Activated T-cell treated with anti-CD3 and anti-CD28 coated beads for 24 hours (primary cell): ENCODE results near the gene SND1.

Experiments used
- DNase-seq: peaks from one replicate; pipeline ENCODE4 v3.0.0-alpha.2; 2020; ENCODE audit warnings: low read depth

The SND1 gene

DNA sequence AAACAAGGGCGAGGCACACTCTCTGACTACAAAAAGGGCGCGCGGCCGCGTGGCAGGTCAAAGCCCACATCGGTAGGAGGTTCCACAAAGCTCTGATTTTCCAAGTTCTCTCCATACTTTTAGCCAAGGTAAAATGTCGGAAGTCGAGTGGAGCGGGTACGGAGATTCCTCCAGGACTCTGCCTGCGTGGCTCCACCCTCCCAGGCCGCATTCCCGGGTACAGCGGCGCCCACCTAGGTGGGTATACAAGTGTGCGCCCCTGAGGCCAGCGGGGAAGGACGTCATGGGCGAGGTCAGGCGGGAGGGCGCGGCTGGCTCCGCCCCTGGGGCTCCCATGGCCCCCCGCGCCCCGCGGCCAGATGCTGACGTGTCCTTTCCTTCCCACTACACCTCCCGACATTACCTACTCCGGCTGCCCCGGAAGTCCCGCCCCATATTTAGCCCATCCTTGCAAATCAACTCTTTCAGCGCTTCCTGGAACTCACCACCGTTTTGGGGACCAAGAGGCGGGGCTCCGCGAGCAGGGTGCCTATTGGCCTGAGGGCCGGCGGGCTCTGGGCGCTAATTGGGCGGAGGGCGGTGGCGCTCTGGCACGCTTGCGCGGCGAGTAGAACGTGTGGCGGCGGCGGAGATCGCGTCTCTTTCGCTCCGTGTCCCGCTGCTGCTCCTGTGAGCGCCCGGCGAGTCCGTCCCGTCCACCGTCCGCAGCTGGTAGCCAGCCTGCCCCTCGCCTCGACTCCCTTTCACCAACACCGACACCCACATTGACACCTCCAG is at the start of gene SND1:
Gene SND1, plus strand, starts transcription at position 639 of the 777 bp plus-strand sequence. CDS start 180 bp downstream, outside the sequence.
- peak; percentile 99 for DNase-seq

DNA sequence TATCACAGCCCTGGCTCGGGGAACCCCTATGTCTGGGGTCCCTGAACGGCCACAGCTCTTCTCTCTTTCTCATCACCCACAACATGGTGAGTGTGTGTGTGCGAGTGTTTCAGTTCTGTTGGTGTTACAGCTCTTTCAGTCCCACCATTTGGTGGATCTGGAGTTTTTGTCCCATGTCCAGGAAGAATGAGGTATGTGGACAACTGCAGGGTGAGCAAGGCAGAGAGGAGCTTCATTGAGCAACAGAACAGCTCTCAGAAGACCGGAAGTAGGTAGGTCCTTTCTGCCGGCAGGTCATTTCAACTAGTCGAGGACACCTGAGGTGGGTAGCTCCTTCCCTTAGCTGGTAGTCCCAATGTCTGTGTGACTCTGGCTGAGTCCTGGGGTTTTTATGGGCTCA is 43.5 kb upstream of the SND1 start:
- DNase-seq = no peak

DNA sequence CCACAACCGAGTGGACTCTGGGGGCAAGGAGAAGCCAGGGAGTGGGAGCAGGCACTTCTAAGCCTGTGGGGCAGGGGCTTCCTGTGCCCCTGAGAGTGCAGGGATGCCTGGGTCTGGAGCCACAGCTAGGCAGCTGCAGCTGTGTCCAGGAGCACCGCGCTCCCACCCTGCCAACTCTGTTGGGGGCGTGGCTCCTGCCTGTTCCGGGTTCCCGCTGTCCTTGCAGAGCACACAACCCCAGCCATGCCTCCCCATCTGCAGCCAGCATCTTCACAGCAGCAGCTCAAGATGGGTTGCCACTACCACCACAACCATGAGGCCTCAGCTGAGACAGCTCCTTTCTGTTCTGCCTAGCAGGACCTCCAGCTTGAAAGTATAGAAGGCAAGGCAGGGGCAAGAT is 42.7 kb upstream of the SND1 start:
- DNase-seq = no peak

DNA sequence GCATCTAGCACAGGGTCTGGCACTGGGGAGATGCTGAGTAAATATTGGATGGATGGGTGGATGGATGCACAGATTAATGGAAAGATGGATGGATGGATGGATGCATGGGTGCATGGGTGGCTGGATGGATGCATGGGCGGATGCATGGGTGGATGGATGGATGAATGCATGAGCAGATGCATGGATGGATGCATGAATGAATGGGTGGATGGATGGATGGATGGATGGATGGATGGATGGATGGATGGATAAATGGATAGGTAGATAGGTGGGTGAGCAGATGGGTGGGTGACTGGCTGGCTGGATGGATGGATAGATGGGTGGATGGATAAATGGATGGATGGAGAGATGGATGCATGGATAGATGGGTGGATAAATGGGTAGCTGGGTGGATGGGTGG is 39.7 kb upstream of the SND1 start:
- no peak for DNase-seq

DNA sequence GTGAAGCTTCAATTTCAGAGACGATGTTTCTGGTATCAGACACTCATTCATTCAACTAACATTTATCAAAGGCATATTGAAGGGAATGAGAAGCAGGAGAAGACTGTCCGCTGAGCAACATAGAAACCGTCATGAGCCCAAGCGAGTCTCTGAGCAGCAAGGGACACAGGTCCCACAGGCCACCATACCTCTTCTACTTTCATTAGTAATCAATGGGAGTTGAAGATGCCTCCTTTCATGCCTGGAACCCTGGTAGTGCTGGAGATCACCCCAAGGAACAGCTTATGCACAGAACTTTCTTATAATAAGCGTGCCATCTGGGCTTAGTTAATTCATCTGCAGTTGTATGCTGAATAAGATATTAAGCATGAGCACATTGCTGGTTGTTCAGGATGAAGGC is 35.3 kb upstream of the SND1 start:
- no peak for DNase-seq

DNA sequence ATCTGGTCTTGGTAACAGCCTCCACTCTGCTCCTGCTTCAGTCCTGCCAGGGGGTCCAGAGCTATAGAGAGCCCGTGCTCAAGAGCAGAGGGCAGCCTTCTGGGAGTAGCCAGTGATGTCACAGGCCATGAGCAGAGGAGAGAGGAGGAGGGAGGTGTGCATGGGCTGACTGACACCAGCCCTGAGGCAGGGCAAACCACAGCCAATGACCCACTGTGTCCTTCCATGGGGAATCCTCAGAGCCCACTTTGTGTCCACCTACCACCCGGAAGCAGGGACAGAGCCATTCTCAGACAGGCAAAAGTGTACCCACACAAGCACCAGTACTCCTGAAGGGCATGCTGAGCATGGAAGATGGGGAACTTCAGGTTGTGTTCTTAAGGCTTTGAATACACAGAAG is 34.0 kb upstream of the SND1 start, which contains the start of gene PAX4:
Gene PAX4, minus strand, starts transcription at position 101 of the 400 bp plus-strand sequence. CDS start 2,214 bp downstream, outside the sequence.
- DNase-seq = no peak

DNA sequence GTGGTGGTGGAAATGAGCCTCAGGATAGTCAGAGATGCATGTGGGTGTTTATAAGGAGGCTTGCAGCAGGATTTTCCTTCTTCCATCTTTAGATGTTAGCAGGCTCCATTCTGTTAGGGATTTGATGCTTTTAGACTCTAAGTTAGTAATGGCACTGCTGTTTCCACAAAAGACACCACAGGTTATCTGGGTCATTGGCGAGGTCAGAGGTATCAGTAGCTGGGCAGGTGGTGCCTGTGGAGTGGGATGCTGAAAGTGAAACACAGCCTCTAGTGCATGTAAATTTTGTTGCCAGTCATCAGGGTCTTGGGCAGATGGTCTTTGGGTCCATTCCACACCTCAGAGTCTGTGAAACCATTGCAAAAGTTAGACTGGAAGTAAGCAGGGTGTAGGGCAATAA is 33.2 kb upstream of the SND1 start:
- no peak for DNase-seq

DNA sequence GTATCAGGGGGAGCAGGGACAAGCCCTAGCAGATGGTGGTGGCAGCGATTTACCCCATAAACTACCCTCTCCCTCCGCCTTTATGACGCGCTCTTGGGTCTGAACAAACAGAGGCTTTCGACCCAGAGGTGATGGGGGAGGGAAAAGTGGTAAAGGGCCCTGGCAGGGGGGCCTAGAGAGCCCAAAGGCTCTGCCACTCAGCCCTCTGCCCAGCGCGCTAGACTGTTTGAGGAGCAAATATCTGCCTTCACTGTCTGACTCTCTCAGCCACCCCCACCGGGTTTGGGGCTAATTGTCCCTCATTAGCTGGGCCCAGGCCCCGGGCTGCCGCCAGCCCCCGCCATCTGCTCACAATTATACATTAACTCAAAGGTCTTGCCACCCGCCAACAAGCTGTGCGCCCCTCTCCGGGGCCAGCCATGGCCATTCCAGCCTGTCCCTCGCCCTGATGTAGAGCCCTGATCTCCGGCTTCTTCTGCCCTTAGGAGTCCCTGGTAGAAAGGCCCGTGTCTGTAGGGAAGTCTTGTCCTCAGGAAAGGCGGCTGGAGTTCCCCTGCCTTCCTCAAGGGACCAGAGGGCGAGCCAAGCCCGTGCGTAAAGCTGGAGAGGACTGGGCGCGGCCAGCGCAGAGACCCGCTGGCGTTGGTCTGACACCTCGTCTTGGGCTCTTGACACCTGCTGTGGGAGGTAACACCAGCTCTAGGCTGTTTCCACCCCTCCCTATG is 32.2 kb upstream of the SND1 start:
- no peak for DNase-seq

DNA sequence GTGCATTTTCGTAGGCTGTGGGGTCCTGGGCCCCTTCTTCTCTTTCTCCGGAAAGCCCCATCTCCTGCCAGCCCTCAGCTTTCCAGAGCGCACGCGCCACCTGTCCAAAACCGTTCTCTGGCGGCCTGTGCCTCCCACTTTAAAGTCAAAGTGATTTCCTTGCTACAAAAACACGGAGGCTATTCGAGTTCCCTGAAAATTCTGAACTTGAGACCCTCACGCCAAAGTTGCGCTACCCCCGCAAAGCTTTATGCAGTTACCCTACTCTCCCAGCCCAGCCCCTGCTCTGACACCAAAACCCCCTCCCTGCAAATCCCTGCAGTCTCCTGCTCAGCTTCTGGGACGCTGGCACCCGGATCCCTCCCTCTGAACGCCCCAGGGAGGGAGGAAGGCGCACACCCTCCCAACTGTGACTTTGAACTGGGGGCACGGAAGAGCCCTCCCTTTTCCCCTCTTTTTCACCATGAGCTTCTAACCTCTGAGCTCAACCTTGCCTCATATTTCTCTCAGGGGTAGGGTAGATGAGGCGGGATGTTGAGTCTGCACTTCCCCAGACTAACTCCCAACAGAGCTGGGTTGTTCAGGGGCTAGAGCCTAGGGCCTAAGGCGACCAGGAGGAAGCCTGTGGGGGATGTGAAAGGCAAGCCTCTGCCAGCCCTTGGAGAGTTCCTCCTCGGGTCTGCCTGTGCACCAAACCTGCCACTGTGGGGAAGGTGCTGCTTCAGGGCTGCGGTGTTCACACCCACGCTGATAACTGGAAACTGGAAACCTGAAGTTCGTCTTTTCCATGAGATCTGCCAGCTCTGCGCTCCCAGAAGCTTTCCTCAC is 31.4 kb upstream of the SND1 start:
- DNase-seq = no peak

DNA sequence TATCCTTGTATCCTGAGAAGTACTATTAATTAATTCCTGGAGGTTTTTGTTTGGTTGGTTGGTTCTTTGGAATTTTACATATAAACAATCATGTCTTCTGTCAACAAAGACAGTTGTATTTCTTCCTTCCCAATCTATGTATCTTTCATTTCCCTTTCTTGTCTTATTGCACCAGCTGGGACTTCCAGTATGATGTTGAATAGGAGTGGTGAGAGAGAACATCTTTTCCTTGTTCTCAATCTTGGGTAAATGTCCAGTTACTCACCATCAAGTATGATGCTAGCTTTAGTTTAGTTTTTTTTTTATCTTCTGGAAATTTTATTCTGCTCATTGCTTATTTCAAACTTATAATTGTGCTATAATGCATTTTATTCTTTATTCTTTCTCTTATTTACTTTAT is 26.7 kb upstream of the SND1 start:
- no peak for DNase-seq

DNA sequence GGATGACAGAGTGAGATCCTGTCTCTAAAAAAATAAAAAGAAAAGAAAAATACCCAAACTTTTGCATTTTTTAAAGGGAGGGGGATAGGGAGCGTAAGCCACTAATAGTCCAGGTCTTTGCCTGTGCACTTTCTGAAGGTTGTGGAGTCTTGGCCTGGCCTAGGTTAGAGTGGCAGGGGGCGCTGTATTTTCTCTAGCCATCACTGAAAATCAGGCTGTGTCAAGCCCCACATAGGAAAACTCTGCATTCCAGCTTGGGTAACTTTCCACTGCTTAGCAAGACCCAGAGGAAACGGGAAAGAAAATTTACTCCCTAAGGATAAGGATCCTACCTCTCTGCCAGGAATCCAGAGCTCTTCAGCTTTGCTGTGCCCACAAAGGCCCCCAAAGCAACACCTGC is 23.5 kb upstream of the SND1 start:
- no peak for DNase-seq

DNA sequence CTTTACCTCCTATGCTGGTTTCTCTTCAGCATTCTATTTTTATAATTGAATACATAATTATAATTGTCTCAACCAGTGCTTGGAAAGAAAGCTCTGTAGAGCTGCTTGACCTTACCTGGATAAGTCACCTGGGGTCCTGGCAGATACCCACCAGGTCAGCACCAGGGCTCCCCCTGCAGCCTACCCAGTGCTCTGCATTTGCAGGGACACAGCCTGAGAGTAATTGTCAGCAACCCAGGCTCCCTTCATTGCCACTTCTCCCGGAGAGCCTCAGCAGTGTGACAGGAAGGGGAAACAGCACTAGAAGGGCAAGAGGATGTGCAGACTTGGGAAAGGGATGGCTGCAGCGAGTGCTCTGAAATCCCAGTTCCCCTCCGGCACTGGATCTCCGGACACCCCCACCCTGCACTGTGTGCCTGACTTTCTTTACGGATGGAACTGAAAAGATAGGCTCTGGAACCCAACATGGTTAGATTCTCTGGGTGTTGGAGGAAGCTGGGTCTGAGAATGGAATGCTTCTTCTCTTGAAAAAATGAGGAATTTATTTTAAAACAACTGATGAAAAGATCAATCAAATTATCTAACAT is 22.6 kb upstream of the SND1 start:
- DNase-seq = peak; percentile 13

DNA sequence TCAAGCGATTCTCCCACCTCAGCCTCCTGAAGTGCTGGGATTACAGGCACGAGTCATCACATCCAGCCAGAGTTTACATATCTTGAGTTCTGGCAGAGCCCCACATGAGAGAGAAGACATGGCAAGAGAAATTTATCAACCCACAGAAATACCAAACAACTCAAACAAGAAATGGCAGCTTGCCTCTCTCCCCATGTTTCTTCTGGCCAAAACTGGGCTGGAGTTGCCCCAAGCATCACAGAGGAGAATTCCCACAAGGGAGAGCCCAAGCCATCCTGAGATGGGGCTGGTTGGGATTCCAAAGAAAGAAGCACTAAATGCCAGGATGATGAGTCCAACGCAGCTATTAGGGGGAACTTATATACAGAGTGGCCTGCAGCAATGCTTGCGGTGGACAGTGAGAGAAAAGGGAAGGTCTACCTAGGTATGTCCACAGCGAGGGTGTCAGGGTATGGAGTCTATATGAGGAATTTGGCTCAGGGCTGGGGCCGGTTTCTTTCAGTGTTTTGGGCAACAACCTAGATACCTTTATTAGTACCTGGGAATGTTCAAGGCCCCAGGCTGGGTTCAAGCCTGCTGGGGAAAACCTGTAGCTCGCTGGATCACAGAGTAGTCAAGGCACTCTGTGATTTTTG is 19.6 kb upstream of the SND1 start:
- no peak for DNase-seq

DNA sequence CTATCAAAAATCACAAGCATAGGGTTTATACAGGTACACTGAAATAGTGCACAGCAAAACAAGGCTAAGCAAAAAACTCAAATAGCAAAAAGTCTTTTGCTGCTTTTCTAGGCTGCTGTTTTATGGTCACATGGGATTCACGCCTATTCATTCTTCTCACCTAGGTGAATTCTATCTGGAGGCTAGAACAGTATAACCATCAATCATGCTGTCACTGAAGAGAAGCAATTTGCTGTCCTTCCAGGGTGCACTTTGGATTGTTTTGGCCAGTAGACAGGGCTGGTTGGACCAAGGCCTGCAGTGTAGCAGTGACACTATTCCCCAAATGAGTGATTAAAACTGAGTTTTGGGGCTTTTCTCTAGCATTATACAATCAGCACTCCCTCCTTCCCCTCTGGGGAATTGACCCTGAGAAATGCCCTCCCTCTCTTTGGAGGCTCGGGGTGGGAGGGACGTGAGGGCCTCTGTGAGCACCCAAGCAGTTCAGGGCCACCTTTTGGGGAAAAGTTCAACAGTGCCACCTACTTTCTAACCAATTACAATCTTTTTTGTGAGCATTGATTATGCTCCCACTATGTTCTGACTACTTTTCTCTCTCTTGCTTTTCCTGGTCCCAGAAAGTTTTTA is 16.2 kb upstream of the SND1 start:
- no peak for DNase-seq

DNA sequence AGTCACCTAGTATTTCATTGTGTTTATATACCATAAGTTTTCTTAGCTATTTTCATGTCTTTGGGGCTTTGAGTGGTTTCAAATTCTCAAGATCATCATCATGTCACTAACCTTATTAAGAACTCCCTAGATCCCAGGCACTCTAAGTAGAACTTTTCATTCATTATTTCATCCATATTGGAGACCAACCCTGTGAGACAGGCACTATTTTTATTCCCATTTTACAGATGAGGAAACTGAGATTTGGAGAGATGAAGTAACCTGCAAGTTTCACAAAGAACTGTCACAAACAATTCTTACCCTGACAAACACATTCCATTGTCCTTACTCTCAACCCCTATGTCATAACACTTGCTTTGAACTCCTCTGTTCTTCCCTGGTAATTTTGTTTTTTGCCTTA is 13.8 kb upstream of the SND1 start:
- DNase-seq = no peak

DNA sequence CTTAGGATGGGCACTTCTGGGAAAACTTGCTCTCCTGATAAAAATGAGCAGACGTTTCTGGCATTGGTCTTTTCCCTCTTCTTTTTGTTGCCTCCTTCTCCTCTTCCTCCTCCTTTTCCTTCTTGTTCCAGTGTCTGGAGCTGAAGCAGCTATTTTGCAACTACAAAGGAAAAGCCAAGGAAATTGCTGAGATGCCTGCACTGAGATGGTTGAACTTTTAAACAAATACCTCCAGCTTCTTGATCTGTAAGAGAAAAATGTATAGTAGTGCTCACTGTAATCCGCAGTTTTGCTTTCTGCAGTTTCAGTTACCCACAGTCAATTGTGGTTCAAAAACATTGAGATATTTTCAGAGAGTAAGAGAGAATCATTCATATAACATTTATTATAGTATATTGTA is 7.5 kb upstream of the SND1 start:
- DNase-seq = no peak

DNA sequence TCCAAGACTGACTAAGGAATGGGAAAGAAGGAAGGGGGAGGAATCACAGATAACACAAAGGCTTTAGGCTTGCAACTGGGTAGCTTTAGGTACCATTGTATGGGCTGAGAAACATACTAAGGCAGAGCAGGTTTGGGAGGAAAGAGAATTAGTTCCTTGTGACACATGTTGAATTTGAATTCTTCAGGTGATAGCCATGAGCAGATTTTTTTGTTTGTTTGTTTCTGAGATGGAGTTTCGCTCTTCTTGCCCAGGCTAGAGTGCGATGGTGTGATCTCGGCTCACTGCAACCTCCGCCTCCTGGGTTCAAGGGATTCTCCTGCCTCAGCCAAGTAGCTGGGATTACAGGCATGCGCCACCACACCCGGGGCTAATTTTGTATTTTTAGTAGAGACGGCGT is 4.4 kb upstream of the SND1 start:
- no peak for DNase-seq

DNA sequence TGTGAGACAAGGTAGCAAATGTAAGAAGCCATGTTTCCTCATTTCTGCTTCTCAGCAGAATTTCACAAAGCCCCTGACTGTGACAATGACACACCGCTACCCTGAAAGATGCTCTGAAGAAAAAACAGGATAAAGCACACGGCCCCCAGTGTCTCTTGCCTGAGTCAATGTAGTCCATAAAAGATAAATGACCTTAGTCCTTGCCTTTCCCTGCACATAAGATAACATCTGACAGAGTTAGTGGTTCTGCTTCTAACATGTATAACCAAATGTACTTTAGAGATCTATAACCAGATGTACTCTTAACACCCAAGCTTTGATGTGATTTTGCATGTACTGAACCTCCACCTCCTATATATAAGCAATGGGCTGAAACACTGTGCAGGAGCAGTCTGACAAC is 3.0 kb upstream of the SND1 start:
- DNase-seq = no peak

DNA sequence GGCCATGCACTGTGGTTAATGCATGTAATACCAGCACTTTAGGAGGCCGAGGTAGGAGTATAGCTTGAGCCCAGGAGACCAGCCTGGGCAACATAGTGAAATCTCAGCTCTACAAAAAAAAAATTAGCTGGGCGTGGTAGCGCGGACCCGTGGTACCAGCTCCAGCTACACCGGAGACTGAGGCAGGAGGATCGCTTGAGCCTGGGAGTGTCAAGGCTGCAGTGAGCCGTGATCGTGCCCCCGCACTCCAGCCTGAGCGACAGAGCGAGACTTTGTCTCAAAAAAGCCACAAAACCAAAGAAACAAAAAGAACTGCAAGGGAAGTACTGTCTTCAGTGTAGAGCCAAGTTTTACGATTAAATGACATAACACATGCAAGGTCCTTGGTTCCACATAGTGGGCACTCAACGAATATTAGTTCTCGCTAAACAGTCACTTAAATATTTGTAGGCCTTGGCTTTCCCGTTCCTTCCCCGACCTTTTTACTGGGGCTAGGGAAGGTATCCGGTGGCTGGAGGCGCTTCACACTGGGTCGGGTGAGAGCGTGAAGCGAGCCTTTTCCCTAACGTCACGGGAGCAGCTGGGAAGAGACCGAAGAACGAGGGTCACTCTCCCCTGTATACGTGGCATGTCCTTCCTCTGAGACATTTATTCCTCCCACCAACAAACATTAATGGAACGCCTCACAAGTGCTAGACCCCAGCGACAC is 993 bp upstream of the SND1 start:
- no peak for DNase-seq

DNA sequence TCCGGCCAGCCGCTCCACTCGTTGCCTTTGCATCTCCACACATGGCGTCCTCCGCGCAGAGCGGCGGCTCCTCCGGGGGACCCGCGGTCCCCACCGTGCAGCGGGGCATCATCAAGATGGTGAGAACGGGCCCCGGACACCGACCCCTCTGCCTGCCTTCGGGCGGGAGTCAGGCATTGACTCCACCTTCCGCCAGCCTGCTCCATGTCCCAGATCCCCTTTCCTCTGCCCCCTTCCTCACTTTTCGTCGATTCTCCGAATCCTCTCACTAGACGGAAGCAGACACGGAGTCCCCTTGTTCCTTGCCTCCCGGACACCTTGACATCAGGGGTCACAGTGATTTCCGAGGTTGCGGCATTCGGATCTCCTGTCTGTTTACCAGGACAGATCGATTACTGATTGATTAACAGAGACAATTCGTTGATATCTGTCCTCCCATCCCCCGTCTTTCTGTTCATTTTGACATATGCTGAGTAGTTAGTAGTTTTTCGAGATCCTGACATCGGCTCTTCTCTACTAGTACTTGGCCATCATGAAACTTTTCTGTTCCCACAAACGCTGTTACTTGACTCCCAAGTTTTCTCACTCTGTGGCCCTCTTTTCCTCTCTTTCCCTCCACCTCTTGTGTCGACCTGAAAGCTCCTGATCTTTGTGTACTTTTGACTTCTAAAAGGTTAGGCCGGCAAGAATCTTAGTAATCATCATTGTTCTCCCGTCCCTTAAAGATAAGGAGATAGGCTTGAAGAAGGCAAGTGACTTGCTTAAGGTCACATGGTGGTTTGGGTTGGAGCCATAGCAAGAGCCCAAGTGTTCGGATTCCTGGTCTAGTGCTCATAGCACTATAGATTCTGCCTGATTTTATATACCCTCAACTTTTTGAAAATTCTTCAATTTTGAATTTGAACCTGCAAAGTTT is 597 bp downstream of the SND1 start:
- DNase-seq = no peak
